Gastroesophageal sphincter (tissue), 4 donors: ENCODE results near the gene IL17RA. TPM values are rescaled to one million over a fixed set of nuclear protein-coding genes. Genes with fewer than 3 reads are reported as not detected.

Source experiments
- ATAC-seq: fragments of 150-250 bp; one replicate; pipeline ENCODE4 v1.9.1; 2016; ENCODE audit warnings: mild to moderate bottlenecking, moderate library complexity
- H3K27ac ChIP-seq, 4 donors: fragments of 200-600 bp; sonication (generic) in 3 of 4; 1 replicate in 3 of 4; 2 replicates in 1 of 4; pipeline ENCODE4 v1.5.1; 2016 to 2019
- H3K27me3 ChIP-seq: fragments of 200-600 bp; sonication (generic); one replicate; pipeline ENCODE4 v1.5.1; 2019
- H3K36me3 ChIP-seq, 2 donors: fragments of 200-600 bp; sonication (generic); one replicate each; pipeline ENCODE4 v1.5.1; 2019; ENCODE audit warnings: control low read depth in 1 of 2
- H3K4me1 ChIP-seq, 3 donors: fragments of 200-600 bp; sonication (generic); 1 replicate in 2 of 3; 2 replicates in 1 of 3; pipeline ENCODE4 v1.5.1; 2016 to 2019; ENCODE audit warnings: control low read depth in 2 of 3
- H3K4me3 ChIP-seq, 2 donors: fragments of 200-600 bp; sonication (generic); one replicate each; pipeline ENCODE4 v1.5.1; 2019; ENCODE audit warnings: mild to moderate bottlenecking in 1 of 2, moderate library complexity in 1 of 2
- H3K9me3 ChIP-seq, 3 donors: fragments of 200-600 bp; sonication (generic); one replicate each; pipeline ENCODE4 v1.5.1; 2017 to 2019; ENCODE audit warnings: control low read depth in 2 of 3
- CTCF ChIP-seq, 4 experiments: fragments of 200-600 bp in 2 of 4; fragments of 450-650 bp in 2 of 4; sonication (generic) in 1 of 4; IDR thresholded peaks; one replicate each; pipeline ENCODE4 v1.5.1; 2017 to 2019; ENCODE audit warnings: antibody characterized with exemption in 4 of 4, mild to moderate bottlenecking in 2 of 4, moderate library complexity in 2 of 4
- EP300 ChIP-seq: sonication (generic); formaldehyde crosslinking; IDR thresholded peaks from one replicate; pipeline ENCODE4 v1.6.1; 2017; ENCODE audit warnings: antibody characterized with exemption, mild to moderate bottlenecking
- POLR2A ChIP-seq, 2 donors: fragments of 450-650 bp; IDR thresholded peaks; one replicate each; pipeline ENCODE4 v1.6.1; 2017; ENCODE audit warnings: antibody characterized with exemption in 2 of 2, mild to moderate bottlenecking in 2 of 2, moderate library complexity in 1 of 2
- POLR2AphosphoS5 ChIP-seq: sonication (generic); formaldehyde crosslinking; IDR thresholded peaks from one replicate; pipeline ENCODE4 v1.6.1; 2017; ENCODE audit warnings: antibody characterized with exemption
- WGBS, 2 donors: methylation state at CpG; one replicate each; pipeline ENCODE4 v1.1.5; 2018; ENCODE audit warnings: low coverage in 1 of 2; 5-methylcytosine and 5-hydroxymethylcytosine counted together
- total RNA-seq, 4 donors: library from RNA; depleted of rRNA; stranded (reverse); fragments of >200 nt; gene quantifications; one replicate each; pipeline ENCODE4 v1.1.0, GENCODE V29; 2016

The IL17RA gene
- total RNA-seq, 4 donors from 2014 or later, result 5.9 to 15.6 (median 14.2) TPM

DNA sequence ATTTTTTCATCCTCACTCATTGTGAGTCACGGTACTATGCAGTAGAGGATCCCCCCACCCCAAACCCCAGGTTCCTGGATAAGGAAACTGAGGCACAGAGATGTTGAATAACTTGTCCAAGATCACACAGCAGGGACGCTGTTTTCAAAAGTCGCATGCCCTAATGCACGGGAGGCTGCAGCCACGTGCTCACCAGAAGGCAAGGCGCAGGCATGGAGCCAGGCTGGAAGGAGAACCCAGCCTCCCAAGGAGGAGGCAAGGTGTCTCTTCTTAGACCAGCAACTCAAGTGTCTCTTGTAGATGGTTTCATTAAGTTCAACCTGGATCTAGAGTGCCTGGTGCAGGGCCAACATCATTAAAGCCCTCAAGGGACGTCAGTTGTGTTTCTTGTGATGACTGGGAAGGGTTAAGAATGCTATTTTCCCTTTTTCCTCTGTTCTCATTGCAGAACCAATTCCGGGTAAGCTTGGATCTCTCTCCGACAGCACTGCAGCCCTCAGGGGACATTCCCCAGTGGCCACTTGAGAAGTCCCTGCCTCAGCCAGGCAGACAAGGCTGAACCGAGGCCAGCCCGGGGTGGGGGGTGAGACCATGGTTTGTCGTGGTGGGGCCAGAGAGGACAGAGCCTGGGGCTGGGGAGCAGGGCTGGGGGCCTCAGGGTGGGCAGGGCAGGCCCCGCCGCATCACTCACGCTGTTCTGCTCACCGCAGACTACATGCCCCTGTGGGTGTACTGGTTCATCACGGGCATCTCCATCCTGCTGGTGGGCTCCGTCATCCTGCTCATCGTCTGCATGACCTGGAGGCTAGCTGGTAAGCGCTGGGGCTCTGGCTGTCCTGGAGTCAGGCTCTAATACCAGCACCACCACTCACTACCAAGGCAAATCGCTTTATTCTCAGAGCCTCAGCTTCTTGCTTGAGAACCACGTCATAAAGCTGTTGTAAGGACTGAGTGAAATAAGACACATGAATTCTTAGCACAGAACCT, 20.6 kb downstream of the IL17RA start:
- ATAC-seq, result no peak
- peaks cover 0 to 98% of the 10 kb centered on the region in 2 donors for H3K36me3 ChIP-seq
- no peaks in the 10 kb centered on the region for H3K27me3 ChIP-seq
- H3K9me3 ChIP-seq, result no peaks in the 10 kb centered on the region
- 65 to 89% methylated on average over 5 to 9 of the region's 22 CpGs for WGBS, 2 donors
- H3K4me1 ChIP-seq, result no peaks in the 10 kb centered on the region
- H3K27ac ChIP-seq, result no peak overlapping the region
- no peak overlapping the region for H3K4me3 ChIP-seq
- no peak for TF ChIP-seq POLR2AphosphoS5
- TF ChIP-seq CTCF (IDR thresholded peaks at IDR 0.05), result no peak
- no peak for TF ChIP-seq POLR2A (IDR thresholded peaks at IDR 0.05)
- TF ChIP-seq EP300, result no peak

DNA sequence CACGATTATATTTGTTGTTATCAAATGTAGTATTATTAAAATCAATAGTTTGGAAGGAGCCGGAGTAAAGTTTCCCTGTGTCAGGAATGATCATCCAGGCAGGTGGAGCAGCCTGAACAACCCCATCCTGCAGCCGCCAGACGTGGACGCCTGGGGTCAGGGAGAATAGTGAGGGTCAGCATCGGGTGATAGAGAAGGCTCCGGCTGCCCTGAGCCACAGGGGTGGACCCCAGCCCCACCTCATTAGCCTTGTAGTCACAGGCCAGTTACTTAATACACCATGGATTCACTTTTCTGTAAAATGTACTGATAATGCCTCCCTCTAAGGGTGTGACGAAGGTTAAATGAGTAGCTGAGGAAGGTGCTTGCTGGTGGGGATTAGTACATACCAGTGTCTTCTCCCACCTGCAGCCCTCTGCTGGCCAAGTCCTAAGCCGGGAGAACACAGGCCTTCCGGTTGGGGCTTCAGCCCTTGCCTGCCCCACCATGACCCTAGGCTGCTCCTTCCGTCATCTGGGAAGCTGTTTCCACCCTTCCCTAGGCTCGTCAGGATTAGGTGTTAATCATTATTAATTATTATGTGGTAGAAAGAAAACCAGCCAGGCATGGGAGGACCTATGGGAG, 21.5 kb downstream of the IL17RA start:
- Histone ChIP-seq H3K27me3 (no peaks in the 10 kb centered on the region), H3K4me1 (no peaks in the 10 kb centered on the region), H3K9me3 (no peaks in the 10 kb centered on the region), H3K4me3 (no peak overlapping the region), H3K36me3 (peaks cover 0 to 90% of the 10 kb centered on the region in 2 donors), H3K27ac (no peak overlapping the region)
- WGBS, 2 donors, result 67 to 82% methylated on average over 3 to 6 of the region's 12 CpGs
- ATAC-seq, result no peak
- no peak for TF ChIP-seq CTCF (IDR thresholded peaks at IDR 0.05)
- no peak for TF ChIP-seq EP300
- no peak for TF ChIP-seq POLR2A (IDR thresholded peaks at IDR 0.05)
- TF ChIP-seq POLR2AphosphoS5, result no peak

DNA sequence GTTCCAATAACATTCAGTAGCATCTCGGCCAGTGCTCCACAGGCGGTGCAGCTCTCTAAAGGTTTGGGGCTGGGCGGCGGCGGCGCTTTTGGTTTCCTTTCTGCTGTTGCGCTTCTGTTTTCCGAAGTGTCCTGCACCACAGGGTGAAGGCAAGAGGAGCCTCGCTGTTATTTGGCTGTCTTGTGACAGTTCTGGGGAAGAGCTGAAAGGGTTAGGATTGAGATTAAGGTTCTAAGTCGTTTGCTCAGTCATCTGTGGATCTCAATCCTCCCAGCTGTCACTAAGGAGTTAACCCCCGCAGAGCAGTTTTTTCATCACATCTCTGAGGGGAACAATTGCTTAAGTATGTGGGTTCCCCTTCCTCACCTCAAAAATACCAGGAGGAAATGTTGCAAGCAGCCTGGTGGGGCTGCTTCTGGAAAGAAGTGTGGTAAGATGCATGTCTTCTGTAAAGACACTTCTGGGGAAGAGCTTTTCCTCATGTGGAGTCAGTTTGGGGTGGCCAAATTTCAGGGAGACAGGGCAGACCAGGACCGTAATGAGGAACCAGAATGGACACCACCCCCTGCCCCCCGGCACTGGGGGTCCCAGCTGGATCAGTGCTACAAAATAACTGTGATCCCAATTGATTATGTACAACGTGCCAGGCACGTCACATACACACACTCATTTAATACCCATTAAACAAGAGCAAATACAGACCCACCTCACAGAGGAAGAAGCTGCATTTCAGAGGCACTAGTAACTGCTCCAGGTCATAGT, 22.2 kb downstream of the IL17RA start:
- ATAC-seq, result peak; percentile 26
- no peak for TF ChIP-seq EP300
- no peak for TF ChIP-seq CTCF (IDR thresholded peaks at IDR 0.05)
- TF ChIP-seq POLR2A (IDR thresholded peaks at IDR 0.05), result no peak
- no peak for TF ChIP-seq POLR2AphosphoS5
- peaks cover 0 to 83% of the 10 kb centered on the region in 2 donors for H3K36me3 ChIP-seq
- H3K27ac ChIP-seq, result no peak overlapping the region
- no peaks in the 10 kb centered on the region for H3K4me1 ChIP-seq
- no peaks in the 10 kb centered on the region for H3K9me3 ChIP-seq
- H3K27me3 ChIP-seq, result no peaks in the 10 kb centered on the region
- WGBS, 2 donors, result 78 to 88% methylated on average over 3 to 9 of the region's 15 CpGs
- H3K4me3 ChIP-seq, result no peak overlapping the region

GRCh38 chr22:17107547-17107810, 22.7 kb downstream of the IL17RA start:
- TF ChIP-seq EP300 (no peak), POLR2A (IDR thresholded peaks at IDR 0.05) (no peak)
- Histone ChIP-seq H3K4me3 (no peak overlapping the region), H3K36me3 (peaks cover 0 to 78% of the 10 kb centered on the region in 2 donors), H3K27me3 (no peaks in the 10 kb centered on the region), H3K27ac (no peak overlapping the region), H3K4me1 (no peaks in the 10 kb centered on the region), H3K9me3 (no peaks in the 10 kb centered on the region)
- ATAC-seq, result no peak
- 82 to 98% methylated on average over 3 to 6 of the region's 6 CpGs for WGBS, 2 donors
